OCI-LY3 (cell line): ENCODE measurements around the gene PLIN5.
A peak's percentile ranks its signal among the peaks of the same experiment; 100 is the strongest.

Experiments
- H2AFZ ChIP-seq: fragments of 200-600, 300-600 bp; shearing (Covaris generic); 2 replicates; pipeline ENCODE4 v1.6.0; 2014; ENCODE audit warnings: antibody characterized with exemption, low read depth, low read length
- H3K27ac ChIP-seq: fragments of 200-600, 300-600 bp; sonication (generic); 2 replicates; pipeline ENCODE4 v1.5.1; 2014; ENCODE audit warnings: mild to moderate bottlenecking, low read length, moderate library complexity, mixed read lengths
- H3K27me3 ChIP-seq: fragments of 200-600, 300-600 bp; sonication (generic); 2 replicates; pipeline ENCODE4 v1.6.1; 2014; ENCODE audit warnings: low read depth, low read length, mixed read lengths
- H3K36me3 ChIP-seq: fragments of 200-600, 300-600 bp; sonication (generic); replicated peaks from 2 replicates; pipeline ENCODE3; 2014; ENCODE audit warnings: low read depth, low read length, mixed read lengths
- H3K4me1 ChIP-seq: fragments of 300-600, 200-600 bp; sonication (generic); 2 replicates; pipeline ENCODE4 v1.6.1; 2014; ENCODE audit warnings: low read length, mixed read lengths
- H3K4me2 ChIP-seq: fragments of 200-600, 300-600 bp; sonication (generic); 2 replicates; pipeline ENCODE4 v1.6.1; 2014; ENCODE audit warnings: low read length, mixed read lengths
- H3K4me3 ChIP-seq: fragments of 300-600, 200-600 bp; sonication (generic); 2 replicates; pipeline ENCODE4 v1.5.1; 2014; ENCODE audit warnings: antibody characterized with exemption, mild to moderate bottlenecking, low read length, moderate library complexity
- H3K79me2 ChIP-seq: fragments of 300-600, 200-600 bp; shearing (Covaris generic); 2 replicates; pipeline ENCODE4 v1.6.1; 2014; ENCODE audit warnings: mild to moderate bottlenecking, low read length, mixed read lengths
- H3K9ac ChIP-seq: fragments of 300-600, 200-600 bp; shearing (Covaris generic); 2 replicates; pipeline ENCODE4 v1.6.0; 2014; ENCODE audit warnings: mild to moderate bottlenecking, low read length, moderate library complexity
- H3K9me3 ChIP-seq: fragments of 200-600, 300-600 bp; shearing (Covaris generic); 2 replicates; pipeline ENCODE4 v1.6.1; 2014; ENCODE audit warnings: low read length, mixed read lengths; ENCODE audit not compliant: insufficient read depth
- H4K20me1 ChIP-seq: fragments of 200-600, 300-600 bp; sonication (generic); 2 replicates; pipeline ENCODE4 v1.6.1; 2016; ENCODE audit warnings: low read length, mixed read lengths; ENCODE audit not compliant: insufficient read depth
- CTCF ChIP-seq: fragments of 200-600, 300-600 bp; sonication (generic); IDR thresholded peaks from 2 replicates; pipeline ENCODE4 v1.5.1; 2014; ENCODE audit warnings: antibody characterized with exemption, low read length, low read depth
- EZH2phosphoT487 ChIP-seq: fragments of 200-600 bp; shearing (Covaris generic); IDR thresholded peaks from 2 replicates; pipeline ENCODE4 v1.6.1; 2018; ENCODE audit warnings: antibody characterized with exemption, mixed run types, low read depth

The PLIN5 gene

GRCh38 chr19:4517451-4518057 lies 17.5 kb downstream of the PLIN5 start:
- Histone ChIP-seq H2AFZ (no peak overlapping the region), H3K4me3 (no peak overlapping the region), H3K9me3 (no peaks in the 10 kb centered on the region), H3K9ac (no peak overlapping the region), H3K4me1 (peaks cover 19% of the 10 kb centered on the region), H3K4me2 (no peak overlapping the region; the same call in 1 of the 2 replicates), H3K36me3 (no peaks in the 10 kb centered on the region), H3K27me3 (peaks cover 12% of the 10 kb centered on the region), H4K20me1 (no peaks in the 10 kb centered on the region), H3K27ac (no peak overlapping the region), H3K79me2 (no peaks in the 10 kb centered on the region)
- TF ChIP-seq EZH2phosphoT487 (no peak), CTCF (no peak)

GRCh38 chr19:4516939-4517300 lies 18.1 kb downstream of the PLIN5 start:
- Histone ChIP-seq H3K9ac (peak overlapping the region; percentile 10; the same call in 1 of the 2 replicates), H2AFZ (peak overlapping the region; percentile 22; the same call in 1 of the 2 replicates), H3K27ac (no peak overlapping the region), H4K20me1 (no peaks in the 10 kb centered on the region), H3K4me3 (no peak overlapping the region), H3K4me1 (peaks cover 19% of the 10 kb centered on the region), H3K27me3 (peaks cover 10% of the 10 kb centered on the region), H3K79me2 (no peaks in the 10 kb centered on the region), H3K9me3 (no peaks in the 10 kb centered on the region), H3K4me2 (peak overlapping the region; percentile 56), H3K36me3 (no peaks in the 10 kb centered on the region)
- TF ChIP-seq EZH2phosphoT487 (no peak), CTCF (no peak)

GRCh38 chr19:4516199-4516938 lies 18.7 kb downstream of the PLIN5 start:
- H3K27me3 ChIP-seq: peaks cover 4% of the 10 kb centered on the region
- H4K20me1 ChIP-seq: no peaks in the 10 kb centered on the region
- peak overlapping the region; percentile 22; the same call in 1 of the 2 replicates for H2AFZ ChIP-seq
- peak overlapping the region; percentile 56 for H3K4me2 ChIP-seq
- H3K9ac ChIP-seq: peak overlapping the region; percentile 10; the same call in 1 of the 2 replicates
- H3K27ac ChIP-seq: 0 out of 2 replicates have a peak overlapping the region, but pooled peaks have one; percentile 3
- H3K9me3 ChIP-seq: no peaks in the 10 kb centered on the region
- H3K79me2 ChIP-seq: no peaks in the 10 kb centered on the region
- H3K4me1 ChIP-seq: peaks cover 19% of the 10 kb centered on the region
- no peaks in the 10 kb centered on the region for H3K36me3 ChIP-seq
- H3K4me3 ChIP-seq: peak overlapping the region; percentile 25; the same call in 1 of the 2 replicates
- TF ChIP-seq CTCF (no peak), EZH2phosphoT487 (no peak)

GRCh38 chr19:4515732-4516131 lies 19.3 kb downstream of the PLIN5 start:
- H3K4me2 ChIP-seq: peak overlapping the region; percentile 56
- H2AFZ ChIP-seq: no peak overlapping the region
- peaks cover 19% of the 10 kb centered on the region for H3K4me1 ChIP-seq
- no peaks in the 10 kb centered on the region for H3K27me3 ChIP-seq
- no peaks in the 10 kb centered on the region for H3K79me2 ChIP-seq
- TF ChIP-seq EZH2phosphoT487: no peak
- no peak for TF ChIP-seq CTCF
- H3K27ac ChIP-seq: no peak overlapping the region
- H3K9ac ChIP-seq: no peak overlapping the region
- no peaks in the 10 kb centered on the region for H3K9me3 ChIP-seq
- no peaks in the 10 kb centered on the region for H4K20me1 ChIP-seq
- H3K36me3 ChIP-seq: no peaks in the 10 kb centered on the region
- no peak overlapping the region for H3K4me3 ChIP-seq
